Measurements from ENCODE around the gene DYNC2H1. TPM values are rescaled to one million over a fixed set of nuclear protein-coding genes. Genes with fewer than 3 reads are reported as not detected.

The DYNC2H1 gene
- total and polyA plus RNA-seq, 4 donors, result 0.77 to 3.3 (median 2.1) TPM

- DNase-seq (ENCODE audit: low spot score), result no peak
- H3K9ac ChIP-seq (ENCODE audit: low read depth in 1 of 2, low read length in 2 of 2), result no peak overlapping the region
- no peaks in the 10 kb centered on the region for H3K9me3 ChIP-seq (ENCODE audit: control insufficient read depth in 4 of 4, low read length in 3 of 4)
- no peak overlapping the region for H3K27ac ChIP-seq (ENCODE audit: low read depth in 1 of 2, low read length in 2 of 2)
- no peaks in the 10 kb centered on the region for H3K4me1 ChIP-seq (ENCODE audit: control insufficient read depth in 4 of 4, insufficient read depth in 4 of 4, low read length in 3 of 4)
- no peaks in the 10 kb centered on the region for H3K36me3 ChIP-seq (ENCODE audit: control insufficient read depth in 4 of 4, insufficient read depth in 3 of 4, low read depth in 1 of 4, low read length in 3 of 4)
- no peaks in the 10 kb centered on the region for H3K27me3 ChIP-seq (ENCODE audit: control insufficient read depth in 4 of 4, insufficient read depth in 4 of 4, low read length in 3 of 4)
- TF ChIP-seq HNF4A (conservative IDR thresholded peaks at IDR 0.05), result no peak
- no peak for TF ChIP-seq FOXA1 (IDR thresholded peaks at IDR 0.05)
- TF ChIP-seq ATF3 (IDR thresholded peaks at IDR 0.05), result no peak
- no peak for TF ChIP-seq SP1 (IDR thresholded peaks at IDR 0.05)
- H3K4me3 ChIP-seq (ENCODE audit: low read depth in 1 of 3, low read length in 3 of 3), result no peak overlapping the region
Measured at GRCh38 chr11:103254123-103254522, 144.9 kb downstream of the DYNC2H1 start.

DNA sequence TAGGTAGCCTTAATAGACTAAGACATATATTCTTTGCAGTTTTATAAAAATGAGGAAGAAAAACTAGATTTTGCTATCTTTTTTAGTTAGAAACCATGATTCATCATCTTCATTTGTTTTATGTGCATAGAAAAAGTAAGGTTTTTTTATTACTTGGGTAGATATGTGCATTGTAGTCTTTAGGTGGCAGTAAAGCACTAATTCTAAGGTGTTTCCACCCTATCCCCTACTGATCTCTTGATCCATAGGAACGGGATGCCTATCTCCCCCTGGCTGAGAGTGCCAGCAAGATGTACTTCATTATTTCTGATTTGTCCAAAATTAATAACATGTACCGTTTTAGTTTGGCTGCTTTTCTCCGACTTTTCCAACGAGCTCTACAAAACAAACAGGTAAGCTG is 148.1 kb downstream of the DYNC2H1 start:
- no peaks in the 10 kb centered on the region for H3K36me3 ChIP-seq (ENCODE audit: control insufficient read depth in 4 of 4, insufficient read depth in 3 of 4, low read depth in 1 of 4, low read length in 3 of 4)
- DNase-seq (ENCODE audit: low spot score), result no peak
- no peak overlapping the region for H3K4me3 ChIP-seq (ENCODE audit: low read depth in 1 of 3, low read length in 3 of 3)
- H3K4me1 ChIP-seq (ENCODE audit: control insufficient read depth in 4 of 4, insufficient read depth in 4 of 4, low read length in 3 of 4), result no peaks in the 10 kb centered on the region
- no peak overlapping the region for H3K27ac ChIP-seq (ENCODE audit: low read depth in 1 of 2, low read length in 2 of 2)
- H3K9ac ChIP-seq (ENCODE audit: low read depth in 1 of 2, low read length in 2 of 2), result no peak overlapping the region
- no peaks in the 10 kb centered on the region for H3K9me3 ChIP-seq (ENCODE audit: control insufficient read depth in 4 of 4, low read length in 3 of 4)
- TF ChIP-seq RAD21 (IDR thresholded peaks at IDR 0.05) (peak; percentile 43 to 45), JUND (IDR thresholded peaks at IDR 0.05) (no peak)
- WGBS, result 70% methylated on average over 4 of the region's 4 CpGs
- no peaks in the 10 kb centered on the region for H3K27me3 ChIP-seq (ENCODE audit: control insufficient read depth in 4 of 4, insufficient read depth in 4 of 4, low read length in 3 of 4)

DNA sequence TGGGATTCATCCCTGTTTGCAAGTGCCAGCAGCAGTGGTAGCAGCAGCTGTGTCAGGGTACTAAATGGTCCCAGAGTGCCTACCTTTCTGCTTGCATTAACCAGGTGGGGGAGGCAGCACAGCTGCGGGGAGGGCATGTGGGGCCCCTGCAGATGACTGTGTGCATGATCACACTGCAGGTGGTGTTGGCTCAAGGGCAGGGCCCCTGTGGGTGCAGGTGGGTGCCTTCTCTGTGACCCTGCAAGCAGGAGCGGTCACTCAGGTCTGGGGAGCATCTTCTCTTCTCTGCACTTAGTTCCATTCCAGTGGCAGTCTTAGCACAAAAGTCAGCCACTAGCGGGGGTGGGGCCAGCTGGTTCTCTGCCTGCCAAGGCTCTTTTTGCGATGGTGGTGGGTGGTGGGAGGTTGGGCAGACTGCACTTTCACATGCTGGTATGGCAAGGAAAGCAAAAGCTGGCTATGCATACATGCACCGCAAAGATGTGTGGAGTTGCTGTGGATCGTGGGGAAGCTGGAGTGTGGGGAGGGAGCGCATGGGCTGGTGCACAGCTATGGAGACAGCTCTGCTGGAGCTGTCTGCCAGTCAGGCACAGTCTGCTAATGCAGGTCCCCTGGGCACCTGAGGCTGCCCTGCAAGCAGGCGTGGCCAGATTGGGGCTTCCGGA is 157.1 kb downstream of the DYNC2H1 start:
- no peak overlapping the region for H3K9ac ChIP-seq (ENCODE audit: low read depth in 1 of 2, low read length in 2 of 2)
- no peaks in the 10 kb centered on the region for H3K36me3 ChIP-seq (ENCODE audit: control insufficient read depth in 4 of 4, insufficient read depth in 3 of 4, low read depth in 1 of 4, low read length in 3 of 4)
- no peak overlapping the region for H3K4me3 ChIP-seq (ENCODE audit: low read depth in 1 of 3, low read length in 3 of 3)
- no peak for DNase-seq (ENCODE audit: low spot score)
- no peak for TF ChIP-seq SP1 (IDR thresholded peaks at IDR 0.05)
- TF ChIP-seq GABPA (IDR thresholded peaks at IDR 0.05 in 1 of 2, conservative IDR thresholded peaks at IDR 0.05 in 1 of 2), result no peak
- no peak for TF ChIP-seq FOXA2 (IDR thresholded peaks at IDR 0.05)
- TF ChIP-seq HNF4A (conservative IDR thresholded peaks at IDR 0.05), result no peak
- TF ChIP-seq REST (IDR thresholded peaks at IDR 0.05), result no peak
- TF ChIP-seq TAF1 (conservative IDR thresholded peaks at IDR 0.05), result no peak
- no peak for TF ChIP-seq ZBTB33 (IDR thresholded peaks at IDR 0.05)
- no peak for TF ChIP-seq FOXA1 (IDR thresholded peaks at IDR 0.05)
- TF ChIP-seq RAD21 (IDR thresholded peaks at IDR 0.05), result no peak
- TF ChIP-seq EGR1 (IDR thresholded peaks at IDR 0.05; ENCODE audit: low read depth in 2 of 2), result no peak
- TF ChIP-seq RXRA (IDR thresholded peaks at IDR 0.05), result no peak
- no peak for TF ChIP-seq ATF3 (IDR thresholded peaks at IDR 0.05)
- TF ChIP-seq HNF4G (IDR thresholded peaks at IDR 0.05), result no peak
- no peak for TF ChIP-seq MAX (IDR thresholded peaks at IDR 0.05)
- TF ChIP-seq CTCF (IDR thresholded peaks at IDR 0.05; ENCODE audit: low read depth, low read length, missing input control), result no peak
- TF ChIP-seq JUND (IDR thresholded peaks at IDR 0.05), result no peak
- TF ChIP-seq YY1 (IDR thresholded peaks at IDR 0.05), result no peak
- no peak for TF ChIP-seq NR2F2 (IDR thresholded peaks at IDR 0.05)
- H3K27me3 ChIP-seq (ENCODE audit: control insufficient read depth in 4 of 4, insufficient read depth in 4 of 4, low read length in 3 of 4), result no peaks in the 10 kb centered on the region
- WGBS, result 89% methylated on average over 9 of the region's 9 CpGs
- H3K4me1 ChIP-seq (ENCODE audit: control insufficient read depth in 4 of 4, insufficient read depth in 4 of 4, low read length in 3 of 4), result no peaks in the 10 kb centered on the region
- H3K9me3 ChIP-seq (ENCODE audit: control insufficient read depth in 4 of 4, low read length in 3 of 4), result no peaks in the 10 kb centered on the region
- H3K27ac ChIP-seq (ENCODE audit: low read depth in 1 of 2, low read length in 2 of 2), result no peak overlapping the region

Measured in liver (tissue), 9 donors.